Iris pigment epithelial cell (primary cell): ENCODE results near the gene CAPN10.
"Not testable (repeated sequence)": the region's sequence is repeated elsewhere in the genome, so short reads cannot be mapped to it uniquely, and the experiment has no call there.

Experiments used
- DNase-seq: peaks from one replicate; pipeline ENCODE4 v3.0.0-alpha.2; 2011; ENCODE audit warnings: low read depth

Gene CAPN10

DNA sequence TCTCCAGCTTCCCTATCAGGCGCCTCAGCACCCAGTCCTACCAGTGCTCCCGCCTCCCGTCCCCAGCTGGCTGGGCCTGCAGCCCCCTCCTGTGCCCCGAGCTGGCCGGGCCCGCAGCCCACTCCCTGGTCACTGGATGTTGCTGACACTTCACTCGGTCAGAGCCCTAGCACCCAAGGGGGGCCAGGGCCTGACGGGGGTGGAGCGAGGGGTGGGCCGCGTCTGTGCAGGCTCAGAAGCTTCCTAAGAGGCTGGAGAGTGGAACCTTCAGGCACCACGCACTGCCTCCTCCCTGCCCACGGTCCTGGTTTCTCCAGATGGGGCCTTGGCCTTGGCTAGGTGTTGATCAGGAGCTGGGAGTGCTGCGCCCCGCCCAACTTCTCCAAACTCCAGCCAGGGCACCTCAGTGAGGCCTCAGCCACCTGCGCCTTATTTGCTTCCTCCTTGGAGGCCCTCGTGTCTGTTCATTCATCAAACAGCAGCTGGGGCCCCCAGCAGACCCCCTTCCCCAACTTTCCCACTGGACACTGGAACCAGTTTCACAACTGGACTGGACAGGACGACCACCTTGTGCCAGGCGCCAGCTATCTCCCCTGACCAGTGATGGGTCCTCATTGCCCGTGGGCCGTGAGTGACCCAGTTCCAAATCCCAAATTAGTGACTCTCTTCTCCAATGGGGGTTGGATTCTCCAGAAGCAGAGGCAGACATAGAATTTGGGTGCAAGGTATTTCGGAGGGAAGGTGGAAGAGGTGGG is 16.7 kb downstream of the CAPN10 start:
- no peak for DNase-seq

DNA sequence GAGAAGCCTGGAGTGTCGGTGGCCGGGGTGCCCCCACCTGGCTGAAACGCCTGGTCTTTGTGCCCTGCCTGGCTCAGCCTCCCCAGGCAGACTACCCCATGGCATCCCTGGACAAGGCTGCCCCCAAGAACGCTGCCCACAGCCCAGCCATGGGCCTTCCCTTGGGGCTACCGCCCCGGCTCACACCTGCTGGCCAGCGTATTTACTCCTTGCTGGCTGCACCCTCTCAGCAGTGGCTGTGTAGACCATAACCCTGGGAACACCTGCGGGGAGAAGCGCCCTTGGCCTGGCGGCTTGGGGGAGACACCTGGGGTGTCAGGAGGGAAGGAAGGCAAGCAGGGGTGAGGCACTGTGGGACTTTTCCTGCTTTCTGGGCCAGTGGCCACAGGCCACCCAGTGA is 17.3 kb downstream of the CAPN10 start:
- no peak for DNase-seq

DNA sequence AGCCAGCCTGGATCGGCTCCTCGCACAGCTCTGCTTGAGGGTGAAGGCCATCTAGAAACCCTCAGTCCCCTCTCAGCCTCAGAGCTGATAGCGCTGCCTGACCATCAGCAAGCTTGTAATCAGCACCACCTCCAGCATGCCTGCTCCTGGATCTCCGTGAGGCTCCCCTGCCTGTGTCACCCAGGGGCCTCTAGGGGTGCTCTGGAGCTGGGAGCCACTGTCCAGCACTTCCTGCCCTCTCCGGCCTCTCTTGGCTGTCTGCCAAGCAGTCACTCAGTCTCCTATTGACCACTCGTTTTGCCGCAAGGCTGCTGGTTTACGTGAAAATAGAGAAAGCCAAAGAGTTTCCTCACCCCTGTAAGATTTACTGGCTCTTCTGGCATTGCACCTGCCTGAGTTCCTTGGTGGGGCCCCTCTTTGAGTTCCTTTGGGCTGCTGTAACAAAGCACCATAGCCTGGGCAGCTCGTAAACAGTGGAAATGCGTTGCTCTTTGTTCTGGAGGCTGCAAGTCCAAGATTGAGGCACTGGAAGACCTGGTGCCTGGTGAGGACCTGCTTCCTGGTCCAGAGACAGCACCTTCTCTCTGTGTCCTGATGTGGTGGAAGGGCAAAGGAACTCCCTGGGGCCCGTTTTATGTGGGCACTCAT is 17.9 kb downstream of the CAPN10 start:
- peak; percentile 74 for DNase-seq

DNA sequence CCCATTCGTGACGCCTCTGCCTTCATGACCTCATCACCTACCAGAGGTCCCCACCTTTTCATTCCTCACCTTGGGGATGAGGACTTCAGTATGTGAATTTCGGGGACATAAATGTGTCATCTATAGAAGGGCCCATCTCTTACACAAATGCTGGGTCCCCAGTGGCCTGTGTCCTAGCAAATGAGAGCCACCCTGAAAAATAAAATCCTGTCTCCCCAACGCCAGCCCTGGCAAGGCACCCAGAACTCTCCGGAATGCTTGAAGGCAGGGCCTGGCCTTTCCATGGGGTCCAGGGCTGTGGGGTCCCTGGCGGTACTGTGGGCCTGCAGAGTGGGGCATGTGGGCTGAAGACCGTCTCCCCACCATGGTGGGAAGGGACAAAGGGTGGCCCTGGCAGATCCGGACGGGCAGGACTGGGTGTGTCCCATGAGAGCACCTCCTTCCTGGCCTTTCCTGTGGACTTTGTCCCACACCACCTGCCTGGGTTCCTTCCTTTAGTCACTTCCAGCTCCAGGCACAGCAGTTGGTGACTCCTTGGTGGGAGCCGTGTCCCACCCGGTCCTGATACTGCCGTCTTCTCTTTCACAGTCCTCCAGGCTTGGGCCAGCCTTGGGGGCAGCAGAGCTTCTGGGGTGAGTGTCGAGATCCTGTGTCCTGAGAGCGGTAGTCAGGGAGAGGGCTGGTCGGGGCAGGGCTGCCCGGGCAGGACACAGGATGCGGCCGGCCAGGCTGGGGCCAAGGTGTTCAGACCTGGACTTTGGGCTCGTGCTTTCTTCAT is 18.6 kb downstream of the CAPN10 start:
- no peak for DNase-seq

DNA sequence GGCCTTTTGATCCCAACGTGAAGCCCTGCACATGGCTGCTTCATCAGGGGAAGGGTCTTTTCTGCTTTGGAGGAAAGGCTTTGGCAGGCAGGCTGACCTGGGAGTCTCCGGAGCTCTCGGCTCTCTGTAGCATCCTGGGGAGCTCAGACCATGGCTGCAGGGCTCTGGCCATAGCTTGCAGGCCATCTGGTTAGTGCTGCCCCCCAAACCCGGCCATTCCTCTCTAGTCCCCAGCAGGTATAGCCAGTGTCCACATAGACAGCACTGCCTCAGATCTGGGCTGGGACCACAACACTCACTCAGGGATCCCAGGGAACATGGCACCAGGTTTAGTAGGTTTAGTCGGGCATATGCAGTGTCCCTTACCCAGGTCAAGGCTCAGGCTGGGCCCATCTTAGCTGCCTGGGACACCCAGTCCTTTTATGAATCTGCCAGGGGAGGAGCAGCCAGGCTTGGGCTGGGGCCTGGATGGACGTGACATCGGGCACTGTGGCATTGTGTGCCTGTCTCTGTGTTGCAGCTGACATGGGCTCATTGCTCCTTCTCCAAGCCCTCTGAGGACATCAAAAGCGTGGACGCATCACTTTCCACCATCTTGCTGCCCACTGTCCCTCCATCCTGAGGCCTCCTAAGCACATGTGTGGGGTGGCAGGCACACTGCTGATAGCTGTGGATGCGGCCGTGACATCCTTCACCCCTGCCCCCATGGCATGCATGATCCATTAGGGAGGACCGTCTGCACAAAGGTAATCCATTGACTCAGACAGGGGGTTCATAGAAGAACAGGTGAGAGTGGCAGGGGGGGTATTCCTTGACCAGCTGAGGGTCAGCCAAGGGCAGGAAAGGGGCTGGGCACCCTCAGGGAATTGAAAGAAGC is 19.6 kb downstream of the CAPN10 start:
- DNase-seq = no peak

DNA sequence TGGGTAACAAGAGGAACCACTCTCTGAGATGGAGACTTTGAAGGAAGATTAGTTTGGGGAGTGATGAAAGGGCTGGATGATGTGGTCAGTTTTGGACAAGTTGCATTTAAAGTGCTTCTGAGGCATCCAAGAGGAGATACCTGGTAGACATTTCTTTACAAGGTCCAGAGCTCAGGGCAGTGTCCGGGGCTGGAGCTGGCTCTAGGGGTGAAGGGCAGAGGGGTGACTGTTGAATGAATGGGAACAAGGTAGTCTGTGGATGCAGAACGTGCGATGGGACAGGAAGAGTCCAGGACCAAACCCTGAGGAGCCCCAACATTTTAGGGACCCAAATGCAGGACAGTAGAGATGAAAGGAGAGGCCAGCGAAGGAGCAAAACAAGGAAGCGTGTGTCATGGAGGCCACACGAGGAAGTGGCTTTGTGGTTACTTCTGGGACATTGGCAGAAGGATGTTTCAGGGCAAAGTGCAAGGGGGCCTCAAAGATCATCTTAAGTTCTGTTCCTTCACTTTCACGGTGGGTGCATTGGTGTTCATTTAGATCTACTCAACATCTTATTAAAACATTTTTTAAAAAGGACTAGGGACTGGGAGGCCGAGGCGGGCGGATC is 25.2 kb downstream of the CAPN10 start:
- no peak for DNase-seq

DNA sequence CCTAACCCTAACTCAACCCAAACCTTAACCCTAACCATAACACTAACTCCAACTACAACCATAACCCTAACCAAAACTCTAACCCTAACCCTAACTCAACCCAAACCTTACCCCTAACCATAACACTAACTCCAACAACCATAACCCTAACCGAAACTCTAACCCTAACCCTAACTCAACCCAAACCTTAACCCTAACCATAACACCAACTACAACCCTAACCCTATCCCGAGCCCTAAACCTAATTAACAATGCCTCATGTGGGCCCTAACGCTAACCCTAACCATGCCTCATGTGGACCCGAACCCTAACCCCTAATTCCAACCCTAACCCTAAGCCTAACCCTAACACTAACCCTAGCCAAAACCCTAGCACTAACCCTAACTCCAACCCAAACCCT is 27.2 kb downstream of the CAPN10 start:
- DNase-seq = no peak

DNA sequence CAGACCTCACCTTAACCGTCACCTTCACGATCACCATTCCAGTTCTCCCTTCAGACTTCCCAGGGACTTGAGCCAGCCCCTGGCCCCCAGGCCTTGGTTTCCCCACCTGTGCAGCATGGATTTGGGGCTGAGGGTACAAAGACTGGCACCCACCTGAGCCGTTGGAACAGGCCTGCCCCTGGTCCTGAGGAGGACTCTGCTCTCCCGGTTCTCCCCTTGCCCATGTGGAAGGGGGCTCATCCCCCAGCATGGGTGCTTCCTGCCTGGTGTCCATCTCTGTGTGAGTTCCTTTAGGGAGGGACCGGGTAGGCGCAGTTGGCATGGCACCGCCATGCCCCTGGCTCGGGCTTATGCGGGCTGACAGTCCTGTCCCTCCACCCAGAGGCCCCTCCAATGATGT is 27.9 kb downstream of the CAPN10 start:
- DNase-seq = no peak

DNA sequence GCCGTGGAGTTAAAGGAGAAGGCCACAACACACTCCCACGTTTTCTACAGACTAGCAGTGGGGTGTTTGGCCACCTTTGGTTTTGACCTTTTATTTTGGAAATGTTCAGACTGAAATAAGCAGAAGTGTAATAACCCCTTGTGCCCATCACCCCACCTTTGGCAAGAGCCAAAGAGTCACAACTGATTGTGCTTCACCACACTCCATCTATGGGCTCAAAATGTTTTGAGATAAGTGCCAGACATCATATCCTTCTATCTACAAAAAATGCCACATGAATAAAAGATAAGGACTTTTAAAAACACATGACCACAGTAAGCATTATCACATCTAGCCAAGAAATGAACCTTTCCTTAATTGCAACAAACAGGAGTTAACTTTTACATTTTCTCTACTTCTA is 28.9 kb downstream of the CAPN10 start:
- DNase-seq = no peak

DNA sequence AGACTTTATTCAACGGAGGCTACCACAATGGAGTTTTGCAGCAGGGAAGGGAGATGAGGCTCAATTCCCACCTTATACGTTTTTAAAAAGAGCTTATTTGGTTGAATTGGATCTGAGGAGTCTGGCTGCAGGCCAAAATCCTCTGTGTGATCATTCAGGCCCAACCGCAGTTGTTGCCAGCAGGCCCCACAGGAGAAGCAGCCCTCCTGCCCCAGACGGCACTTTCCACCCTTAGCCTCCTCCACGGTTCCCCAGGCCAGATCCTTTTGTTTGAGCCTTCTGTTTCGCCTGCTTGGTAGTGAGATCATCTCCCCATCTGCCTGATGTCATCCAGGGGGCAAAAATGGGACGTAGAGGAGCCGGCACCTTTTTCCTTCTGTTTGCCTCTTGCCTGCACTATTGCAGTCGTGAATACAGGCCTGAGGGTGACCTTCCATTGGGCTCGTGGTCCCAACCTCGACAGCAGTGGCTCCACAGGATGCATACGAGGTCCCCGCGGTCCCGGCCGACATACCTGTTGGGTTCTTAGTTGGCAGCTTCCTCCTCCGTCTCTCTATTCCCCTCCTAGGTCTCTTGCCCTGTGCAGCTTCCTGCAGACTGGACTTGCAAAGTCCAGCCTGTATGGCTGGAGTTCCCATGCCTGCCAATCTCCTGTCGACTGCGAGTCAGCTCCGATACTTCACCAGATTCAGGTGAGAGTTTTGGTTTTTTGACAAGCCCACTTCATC is 29.4 kb downstream of the CAPN10 start:
- no peak for DNase-seq

DNA sequence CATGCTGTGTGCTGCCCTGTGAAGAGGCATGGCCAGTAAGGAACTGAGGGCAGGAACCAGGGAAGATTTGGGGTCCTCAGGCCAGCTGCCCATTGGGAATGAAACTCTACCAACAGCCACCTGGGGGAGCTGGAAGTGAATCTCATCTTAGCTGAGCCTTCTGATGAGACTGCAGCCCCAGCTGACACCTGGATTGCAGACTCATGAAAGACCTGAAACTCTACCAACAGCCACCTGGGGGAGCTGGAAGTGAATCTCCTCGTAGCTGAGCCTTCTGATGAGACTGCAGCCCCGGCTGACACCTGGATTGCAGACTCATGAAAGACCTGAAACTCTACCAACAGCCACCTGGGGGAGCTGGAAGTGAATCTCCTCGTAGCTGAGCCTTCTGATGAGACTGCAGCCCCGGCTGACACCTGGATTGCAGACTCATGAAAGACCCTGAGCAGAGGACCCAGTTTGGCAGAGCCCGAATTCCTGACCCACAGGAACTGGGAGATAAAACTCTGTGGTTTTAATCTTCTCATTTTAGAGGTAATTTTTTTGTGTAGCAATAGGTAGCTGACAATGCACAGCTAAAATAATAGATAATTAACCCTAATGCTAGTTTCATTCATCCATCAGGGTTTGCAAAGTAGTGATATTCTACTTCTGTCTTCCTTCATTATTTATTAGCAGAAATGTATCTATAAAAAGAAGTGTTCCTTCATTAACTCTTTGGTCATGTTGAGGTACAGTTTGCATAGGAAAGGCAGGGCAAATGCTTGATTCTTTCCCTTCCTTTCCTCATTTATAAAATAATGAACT is 30.5 kb downstream of the CAPN10 start:
- DNase-seq = not testable (repeated sequence)

DNA sequence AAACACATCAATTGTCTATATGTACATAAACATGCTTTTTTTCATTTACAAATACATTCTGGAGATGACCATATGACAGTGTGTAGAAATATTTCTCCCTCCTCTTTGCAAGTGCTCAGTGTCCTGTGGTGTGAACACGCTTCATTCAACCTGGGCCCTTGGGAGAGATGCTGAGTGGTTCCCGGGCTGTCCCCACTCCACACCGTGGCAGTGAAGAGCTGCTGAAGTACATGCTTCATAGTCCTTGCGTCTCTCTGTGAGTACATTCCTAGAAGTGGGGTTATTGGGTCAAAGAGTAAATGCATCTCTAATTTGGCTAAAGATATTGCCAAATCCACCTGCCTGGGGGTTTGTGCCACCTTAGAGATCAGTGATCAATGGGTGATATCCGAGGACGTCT is 32.2 kb downstream of the CAPN10 start:
- no peak for DNase-seq

DNA sequence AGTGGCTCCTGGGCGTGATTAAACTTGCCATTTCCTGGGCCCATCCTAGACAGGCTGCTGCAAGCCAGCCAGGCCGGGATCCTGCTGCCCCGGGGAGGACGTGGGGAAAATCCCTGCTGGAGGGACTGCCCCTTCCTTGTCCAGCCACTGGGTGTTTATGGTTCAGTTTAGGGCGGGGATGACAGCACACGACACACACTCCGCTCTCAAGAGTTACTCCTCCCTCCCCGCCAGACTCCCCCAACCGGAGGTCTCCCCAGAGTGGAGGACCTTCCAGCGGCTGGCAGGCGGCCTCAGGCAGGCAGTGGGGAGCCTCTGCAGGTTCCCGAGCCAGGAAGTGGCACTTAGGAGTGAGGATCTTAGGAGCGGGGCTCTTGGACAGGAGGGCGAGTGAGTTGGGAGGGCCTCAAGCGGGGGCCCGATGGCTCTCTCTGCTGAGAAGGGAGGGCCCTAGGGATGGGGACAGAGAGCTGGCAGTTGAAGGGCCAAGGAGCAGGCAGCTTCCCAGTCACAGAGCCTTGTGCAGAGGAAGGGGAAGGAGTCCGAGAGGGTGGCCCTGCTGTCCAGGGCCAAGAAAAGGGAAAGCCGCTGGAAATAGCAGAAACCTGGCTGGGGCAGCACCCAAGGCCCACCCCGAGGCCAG is 33.1 kb downstream of the CAPN10 start:
- DNase-seq = no peak

DNA sequence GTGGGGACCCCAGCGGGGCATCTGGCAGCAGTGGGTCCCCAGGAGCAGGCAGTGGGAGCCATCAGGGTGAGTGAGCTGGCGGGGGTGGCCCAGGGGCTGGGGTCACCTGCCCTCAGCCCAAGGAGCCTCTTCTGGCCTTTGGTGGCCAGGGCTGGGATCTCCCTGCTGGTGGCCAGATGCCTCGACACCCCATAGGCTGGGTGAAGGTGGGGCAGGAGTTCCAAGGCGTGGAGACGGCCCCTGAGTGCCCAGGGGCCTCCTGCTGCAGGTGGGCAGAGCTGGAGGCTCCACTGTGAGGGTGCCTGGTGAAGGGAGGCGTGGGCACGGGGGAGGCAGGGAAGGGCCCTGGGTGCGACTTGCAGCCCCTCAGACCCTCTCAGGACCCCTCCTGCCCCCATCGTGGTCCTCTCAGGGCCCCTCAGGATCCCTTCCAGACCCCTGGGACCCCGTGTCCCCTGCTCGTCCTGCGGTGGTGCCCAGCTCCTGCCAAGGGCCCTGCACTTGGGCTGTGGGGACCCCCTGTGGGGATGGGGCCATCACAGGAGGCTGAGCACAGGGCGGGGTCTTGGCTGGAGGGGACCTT is 33.7 kb downstream of the CAPN10 start:
- DNase-seq = no peak

DNA sequence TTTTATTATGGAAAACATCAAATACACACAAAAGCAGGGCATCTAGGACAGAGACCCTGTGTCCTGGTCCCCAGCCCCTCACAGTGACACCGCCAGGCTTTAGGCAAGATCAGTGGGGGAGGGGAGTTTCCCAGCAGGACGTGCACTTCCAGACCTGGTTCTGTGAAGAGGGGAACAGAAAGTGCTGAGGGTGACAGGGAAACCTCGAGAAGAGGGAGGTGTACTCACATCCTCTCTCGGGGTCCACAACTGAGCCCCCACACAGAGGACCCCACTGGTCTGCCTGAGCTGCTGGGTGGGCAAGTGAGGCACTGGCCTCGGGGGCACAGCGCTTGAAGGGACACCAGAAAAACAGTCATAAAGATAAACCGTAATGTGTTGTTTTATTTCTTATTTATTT is 34.3 kb downstream of the CAPN10 start:
- no peak for DNase-seq

DNA sequence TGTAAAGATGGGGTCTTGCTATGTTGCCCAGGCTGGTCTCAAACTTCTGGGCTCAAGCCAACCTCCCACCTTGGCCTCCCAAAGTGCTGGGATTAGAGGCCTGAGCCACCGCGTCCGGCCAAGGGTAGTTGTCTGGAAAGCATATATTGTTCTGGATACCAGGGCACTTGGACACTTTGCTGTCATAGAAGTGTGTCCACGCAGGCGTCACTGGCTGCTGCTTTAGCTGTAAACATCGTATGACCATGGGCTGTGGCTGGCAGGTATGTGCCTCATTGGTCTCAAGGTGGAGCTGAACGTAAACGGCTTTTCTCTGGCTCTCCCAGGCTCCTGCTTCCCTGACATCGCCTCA is 35.5 kb downstream of the CAPN10 start:
- DNase-seq = no peak

DNA sequence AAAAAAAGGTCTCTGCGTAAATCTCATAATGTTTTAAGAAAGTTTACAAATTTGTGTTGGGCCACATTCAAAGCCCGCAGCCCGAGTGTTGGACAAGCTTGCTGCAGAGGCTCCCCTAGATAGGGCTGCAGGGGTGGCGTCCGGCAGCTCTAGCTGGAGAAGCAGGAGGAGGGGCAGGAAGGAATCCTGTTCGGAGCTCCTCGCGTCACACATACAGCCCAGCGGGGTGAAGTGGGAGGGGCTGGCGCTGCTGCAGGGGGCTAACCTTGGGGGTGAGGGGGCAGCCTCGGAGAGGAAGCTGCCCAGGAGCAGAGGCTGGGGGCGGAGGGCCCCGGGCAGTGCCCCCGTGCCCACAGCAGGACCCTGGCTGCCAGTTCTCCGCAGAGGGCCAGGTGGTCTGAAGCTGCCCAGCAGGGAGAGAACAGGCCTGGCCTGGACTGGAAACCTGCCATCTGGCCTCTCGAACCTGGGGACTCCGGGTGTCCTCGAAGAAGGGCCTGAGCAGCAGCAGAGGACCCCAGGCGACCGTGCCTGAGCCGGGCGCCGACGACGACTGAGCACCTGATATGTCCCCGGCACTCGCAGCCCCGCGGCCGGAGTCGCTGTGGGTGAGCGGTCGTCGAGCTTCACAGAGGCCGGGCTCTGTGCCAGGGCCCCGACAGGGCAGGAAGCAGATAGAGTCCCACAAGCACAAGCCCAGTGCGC is 36.1 kb downstream of the CAPN10 start:
- DNase-seq = no peak

DNA sequence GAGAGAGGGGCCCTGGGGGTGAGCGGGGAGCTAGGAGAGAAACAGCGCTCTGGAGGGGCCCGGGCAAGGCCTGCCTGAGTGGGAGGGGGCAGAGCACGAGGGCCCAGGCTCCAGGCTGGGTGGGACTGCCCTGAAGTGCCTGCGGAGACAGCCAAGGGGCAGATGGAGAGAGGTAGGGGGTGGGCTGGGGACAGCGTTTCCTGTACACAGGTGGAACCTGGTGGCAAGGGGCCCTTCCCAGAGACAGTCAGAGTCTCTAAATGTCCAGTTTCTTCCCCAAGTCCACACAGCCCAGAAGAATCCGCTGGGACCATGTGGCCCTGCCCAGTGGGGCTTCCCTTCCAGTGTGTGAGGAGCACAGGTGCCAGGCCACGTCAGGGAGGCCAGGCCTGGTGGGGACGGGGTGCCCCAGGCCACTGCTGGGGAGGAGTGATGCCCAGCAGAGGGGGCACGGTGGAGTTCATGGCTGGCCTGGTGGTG is 37.0 kb downstream of the CAPN10 start:
- no peak for DNase-seq
